Hematopoietic multipotent progenitor cell (in vitro differentiated cells): ENCODE results near the gene SLC39A11. TPM values are rescaled to one million over a fixed set of nuclear protein-coding genes. Genes with fewer than 3 reads are reported as not detected.
"Not testable (repeated sequence)": the region's sequence is repeated elsewhere in the genome, so short reads cannot be mapped to it uniquely, and the experiment has no call there.

ENCODE experiments used
- DNase-seq, 3 donors: peaks; one replicate each; pipeline ENCODE4 v3.0.0-alpha.2; 2011 to 2015; ENCODE audit warnings: low read depth in 2 of 3, low spot score in 2 of 3
- total RNA-seq: library from RNA; depleted of rRNA; stranded (reverse); fragments of >200 nt; gene quantifications from one replicate; pipeline ENCODE4 v1.2.3, GENCODE V29; 2012

The SLC39A11 gene
- total RNA-seq, 1 donor: 26.4 TPM

DNA sequence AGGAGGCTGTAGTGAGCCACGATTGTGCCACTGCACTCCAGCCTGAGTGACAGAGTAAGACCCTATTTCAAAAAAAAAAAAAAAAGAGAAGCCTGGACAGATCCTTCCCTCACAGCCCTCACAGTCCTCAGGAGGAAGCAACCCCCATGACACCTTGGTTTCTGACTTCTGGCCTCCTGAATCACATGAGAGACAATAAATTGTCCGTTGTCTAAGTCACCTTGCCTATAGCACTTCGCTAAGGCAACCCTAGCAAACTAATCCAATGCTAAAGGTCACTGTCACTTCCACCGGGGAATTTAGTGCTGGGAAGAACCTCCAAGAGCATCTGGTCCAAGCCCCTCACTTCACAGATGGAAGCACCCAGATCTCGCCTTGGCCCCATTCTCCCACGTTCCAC, 18.9 kb upstream of the SLC39A11 start:
- no peak for DNase-seq

DNA sequence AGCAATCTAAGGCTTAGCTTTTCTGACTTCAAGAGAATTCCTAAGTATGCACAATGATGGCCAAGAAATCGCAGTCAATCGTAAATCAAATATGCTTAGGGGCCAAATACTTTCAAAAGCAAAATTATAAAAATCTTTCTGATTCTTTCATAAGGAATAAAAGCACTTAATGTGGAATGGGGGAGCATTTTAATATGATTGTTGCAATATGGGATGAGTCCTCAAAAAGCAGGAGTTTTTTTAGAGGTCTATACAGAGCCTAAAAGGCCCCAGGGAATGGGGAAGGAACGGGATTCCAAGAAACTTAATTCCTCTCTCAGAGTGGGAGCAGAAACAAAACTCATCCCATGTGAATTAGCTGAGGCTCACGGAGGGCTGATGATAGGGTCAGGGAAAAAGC, 14.7 kb upstream of the SLC39A11 start:
- no peak for DNase-seq

DNA sequence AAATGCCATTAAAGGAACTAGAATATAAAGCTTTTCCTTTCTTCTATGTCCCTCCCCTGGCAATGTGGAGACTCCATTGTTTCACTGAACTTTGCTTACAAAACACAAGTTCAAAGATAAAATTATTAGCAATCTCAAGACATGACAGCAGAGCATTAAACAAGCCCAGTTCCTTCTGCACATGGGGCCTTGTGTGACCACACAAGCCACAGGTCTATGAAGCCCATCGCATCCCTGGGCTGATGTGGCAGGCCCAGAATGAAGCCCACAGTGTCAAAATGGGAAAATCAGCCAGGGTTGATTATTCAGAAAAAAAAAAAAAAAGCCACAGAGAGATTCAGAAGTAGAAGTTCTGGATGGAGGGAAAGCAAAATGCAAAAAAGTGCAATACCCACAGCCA, 12.9 kb upstream of the SLC39A11 start:
- no peak for DNase-seq

DNA sequence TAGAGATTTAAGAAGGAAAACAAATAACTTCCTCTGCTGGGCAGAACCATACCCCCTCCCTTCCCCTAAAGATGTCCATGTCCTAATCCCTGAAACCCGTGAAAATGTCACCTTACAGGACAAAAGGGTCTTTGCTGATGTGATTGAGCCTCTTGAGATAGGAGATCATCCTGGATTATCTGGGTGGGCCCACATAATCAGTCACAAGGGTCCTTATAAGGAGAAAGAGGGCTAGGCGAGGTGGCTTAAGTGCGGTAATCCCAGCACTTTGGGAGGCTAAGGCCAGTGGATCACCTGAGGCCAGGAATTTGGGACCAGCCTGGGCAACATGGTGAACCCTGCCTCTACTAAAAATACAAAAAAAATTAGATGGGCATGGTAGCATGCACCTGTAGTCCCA, 12.0 kb upstream of the SLC39A11 start:
- DNase-seq: no peak

DNA sequence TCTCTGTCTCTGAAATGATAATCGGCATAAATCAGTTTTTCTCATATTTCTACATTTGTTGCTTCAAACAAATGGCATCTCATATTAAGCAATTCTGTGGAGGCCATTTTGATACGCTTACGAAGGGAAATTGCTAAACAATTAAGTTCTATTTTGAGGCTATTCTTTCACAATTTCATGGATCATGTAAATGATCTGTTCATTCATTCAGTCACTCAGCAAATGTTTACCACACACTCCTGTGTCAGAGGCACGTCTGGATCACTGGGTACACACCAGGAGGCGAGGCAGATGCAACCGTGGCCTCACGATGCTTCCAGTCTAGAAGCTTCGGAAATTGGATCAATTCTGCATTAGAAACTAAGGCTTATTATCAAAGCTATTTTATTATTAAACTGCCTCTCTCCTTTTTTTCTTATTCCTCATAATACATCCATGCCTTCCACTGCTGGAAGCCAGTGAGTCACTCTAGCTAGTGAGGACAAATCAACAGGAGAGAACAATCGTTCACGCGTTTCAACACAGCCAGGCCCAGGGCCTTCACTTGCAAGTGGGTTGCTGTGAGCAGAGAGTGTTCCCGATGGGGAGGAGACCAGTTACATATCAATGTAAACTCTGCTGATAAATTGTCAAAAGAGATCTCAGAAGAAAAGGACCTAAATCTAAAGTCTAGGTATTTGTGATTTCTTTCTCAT, 11.3 kb upstream of the SLC39A11 start:
- no peak for DNase-seq

DNA sequence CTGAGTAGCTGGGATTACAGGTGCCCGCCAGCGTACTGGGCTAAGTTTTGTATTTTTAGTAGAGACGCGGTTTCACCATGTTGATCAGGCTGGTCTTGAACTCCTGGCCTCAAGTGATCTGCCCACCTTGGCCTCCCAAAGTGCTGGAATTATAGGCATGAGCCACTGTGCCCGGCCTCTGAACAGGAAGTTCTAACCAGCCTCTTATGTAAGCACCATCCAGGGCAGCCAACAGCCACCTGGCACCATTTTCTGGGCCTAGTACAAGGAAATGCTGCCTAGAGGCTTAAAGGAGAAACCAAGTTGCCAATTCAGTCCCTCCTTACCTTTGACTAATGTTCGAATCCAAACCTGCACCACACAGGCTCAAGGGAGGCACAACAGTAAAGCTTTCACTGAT, 8.5 kb upstream of the SLC39A11 start:
- DNase-seq: no peak

DNA sequence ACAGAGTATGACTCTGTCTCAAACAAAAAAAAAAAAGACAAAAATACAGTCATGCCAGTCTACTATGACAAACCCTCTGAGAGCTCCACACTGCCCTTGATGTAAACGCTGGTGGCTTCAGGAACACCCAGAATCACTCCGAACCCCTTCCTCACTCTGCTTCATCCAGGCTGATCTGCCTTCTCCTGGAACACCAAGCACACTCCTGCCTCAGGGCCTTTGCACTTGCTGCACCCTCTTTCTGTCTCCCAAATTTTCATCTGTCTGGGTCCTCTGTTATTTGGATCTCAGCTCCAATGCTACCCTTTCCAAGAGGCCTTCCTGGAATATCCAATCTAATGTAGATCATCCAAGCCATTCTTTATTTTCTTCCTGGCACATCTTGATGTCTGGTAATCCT, 7.9 kb upstream of the SLC39A11 start:
- no peak for DNase-seq

DNA sequence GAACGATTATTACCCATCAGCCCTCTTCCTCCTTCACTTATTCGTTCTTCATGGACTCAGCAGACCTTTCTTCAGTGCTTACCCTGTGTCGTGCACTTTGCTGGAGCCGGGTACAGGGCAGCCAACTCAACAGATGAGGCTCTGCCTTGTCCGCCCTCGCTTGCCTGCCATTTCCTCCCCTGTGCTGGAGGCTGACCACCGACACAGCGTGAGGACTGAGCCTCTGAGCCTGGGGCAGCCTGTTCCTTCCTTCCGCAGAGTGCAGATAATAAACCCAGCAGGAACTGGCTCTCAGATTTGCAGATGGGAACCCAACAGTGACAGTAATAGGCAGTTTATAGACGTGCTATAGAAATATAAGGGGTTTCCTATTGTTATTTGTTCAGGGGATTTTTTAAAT, 7.0 kb upstream of the SLC39A11 start:
- DNase-seq: peak in 1 of 3 donors; percentile 5

DNA sequence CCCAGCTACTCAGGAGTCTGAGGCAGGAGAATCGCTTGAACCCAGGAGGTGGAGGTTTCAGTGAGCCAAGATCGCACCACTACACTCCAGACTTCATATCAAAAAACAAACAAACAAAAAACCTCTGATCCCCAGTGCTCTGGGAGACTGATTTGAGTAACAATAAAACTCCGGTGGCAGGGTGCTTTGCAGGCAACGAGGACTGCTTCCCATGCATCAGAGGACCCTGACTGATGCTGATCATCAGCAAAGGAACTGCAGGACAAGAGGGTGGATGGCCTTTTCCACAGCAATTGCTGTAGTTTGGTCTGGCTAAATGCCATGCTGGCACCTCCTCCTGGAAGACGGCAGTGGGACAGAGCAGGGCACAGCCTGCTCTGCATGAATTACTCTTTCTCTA, 6.4 kb upstream of the SLC39A11 start:
- DNase-seq: no peak

DNA sequence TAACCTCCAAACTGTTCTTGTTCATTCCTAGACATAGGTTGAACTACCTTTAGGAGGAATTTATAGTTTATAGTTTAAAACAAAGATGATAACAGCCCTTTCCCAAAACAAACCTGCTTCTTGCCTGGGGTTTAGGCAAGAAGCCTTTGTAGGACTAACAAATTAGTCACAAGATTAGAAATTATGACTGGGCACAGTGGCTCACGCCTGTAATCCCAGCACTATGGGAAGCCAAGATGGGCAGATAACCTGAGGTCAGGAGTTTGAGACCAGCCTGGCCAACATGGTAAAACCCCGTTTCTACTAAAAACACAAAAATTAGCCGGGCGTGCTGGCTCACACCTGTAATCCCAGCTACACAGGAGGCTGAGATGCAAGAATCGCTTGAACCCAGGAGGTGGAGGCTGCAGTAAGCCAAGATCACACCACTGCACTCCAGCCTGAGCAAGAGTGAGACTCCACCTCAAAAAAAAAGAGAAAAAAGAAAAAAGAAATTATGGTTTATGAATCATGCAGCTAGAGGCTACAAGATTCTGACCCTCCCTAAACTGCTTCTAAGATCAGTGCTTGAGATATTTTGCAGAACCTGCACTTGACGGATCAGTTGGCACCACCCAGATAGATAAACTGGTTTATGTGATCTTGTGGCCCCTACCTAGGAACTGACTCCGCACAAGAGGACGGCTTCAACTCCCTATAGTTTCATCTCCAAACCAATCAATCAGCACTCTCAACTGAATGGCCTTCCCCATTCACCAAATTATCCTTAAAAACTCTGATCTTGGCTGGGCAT, 5.7 kb upstream of the SLC39A11 start:
- not testable (repeated sequence) for DNase-seq

DNA sequence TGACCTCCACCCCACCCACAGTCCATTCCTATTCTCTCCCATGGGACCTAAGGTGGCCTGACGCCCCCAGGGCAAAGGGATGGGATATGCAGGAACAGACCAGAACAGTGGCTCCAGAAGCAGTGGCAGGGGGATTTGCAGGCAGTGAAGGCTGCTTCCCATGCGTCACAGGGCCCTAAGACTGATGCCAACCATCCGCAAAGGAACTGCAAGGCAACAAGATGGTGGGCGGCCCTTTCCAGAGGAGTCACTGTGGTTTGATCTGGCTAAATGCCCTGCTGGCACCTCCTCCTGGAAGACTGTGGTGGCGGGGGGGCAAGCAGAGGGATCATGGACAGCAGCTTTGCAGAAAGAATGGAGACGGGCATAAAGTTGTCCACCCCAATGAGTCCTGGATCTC, 4.4 kb upstream of the SLC39A11 start:
- DNase-seq: no peak

DNA sequence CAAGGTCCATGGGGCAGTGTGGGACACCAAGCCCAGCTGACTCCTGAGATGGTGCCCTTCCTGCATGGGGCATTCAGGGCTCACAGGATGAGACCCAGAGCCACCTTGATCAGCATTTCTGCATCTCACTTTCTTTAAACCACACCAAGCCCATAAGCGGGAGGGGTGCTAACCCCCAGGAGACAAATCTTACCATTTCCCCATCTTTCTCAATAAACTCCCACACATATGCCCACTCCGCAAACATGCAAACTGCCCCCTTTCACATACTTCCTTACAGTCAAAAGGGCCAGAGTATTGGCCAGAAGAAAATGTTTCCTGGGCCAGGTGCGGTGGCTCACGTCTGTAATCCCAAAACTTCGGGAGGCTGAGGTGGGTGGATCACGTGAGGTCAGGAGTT, 3.7 kb upstream of the SLC39A11 start:
- DNase-seq: no peak

DNA sequence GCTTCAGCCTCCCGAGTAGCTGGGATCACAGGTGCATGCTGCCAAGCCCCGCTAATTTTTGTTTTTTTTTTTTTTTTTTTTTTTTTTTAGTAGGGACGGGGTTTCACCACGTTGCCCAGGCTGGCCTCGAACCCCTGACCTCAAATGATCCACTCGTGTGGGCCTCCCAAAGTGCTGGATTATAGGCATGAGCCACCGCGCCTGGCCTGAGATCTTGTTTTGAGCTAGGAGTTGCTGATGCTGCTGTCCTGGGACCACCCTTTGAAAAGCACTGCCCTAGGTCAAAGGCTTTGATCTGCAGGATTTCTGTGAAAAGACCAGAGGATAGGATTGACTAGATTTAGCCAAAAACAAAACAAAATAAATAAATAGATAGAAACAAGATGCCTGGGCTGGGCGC, 798 bp upstream of the SLC39A11 start:
- no peak for DNase-seq

DNA sequence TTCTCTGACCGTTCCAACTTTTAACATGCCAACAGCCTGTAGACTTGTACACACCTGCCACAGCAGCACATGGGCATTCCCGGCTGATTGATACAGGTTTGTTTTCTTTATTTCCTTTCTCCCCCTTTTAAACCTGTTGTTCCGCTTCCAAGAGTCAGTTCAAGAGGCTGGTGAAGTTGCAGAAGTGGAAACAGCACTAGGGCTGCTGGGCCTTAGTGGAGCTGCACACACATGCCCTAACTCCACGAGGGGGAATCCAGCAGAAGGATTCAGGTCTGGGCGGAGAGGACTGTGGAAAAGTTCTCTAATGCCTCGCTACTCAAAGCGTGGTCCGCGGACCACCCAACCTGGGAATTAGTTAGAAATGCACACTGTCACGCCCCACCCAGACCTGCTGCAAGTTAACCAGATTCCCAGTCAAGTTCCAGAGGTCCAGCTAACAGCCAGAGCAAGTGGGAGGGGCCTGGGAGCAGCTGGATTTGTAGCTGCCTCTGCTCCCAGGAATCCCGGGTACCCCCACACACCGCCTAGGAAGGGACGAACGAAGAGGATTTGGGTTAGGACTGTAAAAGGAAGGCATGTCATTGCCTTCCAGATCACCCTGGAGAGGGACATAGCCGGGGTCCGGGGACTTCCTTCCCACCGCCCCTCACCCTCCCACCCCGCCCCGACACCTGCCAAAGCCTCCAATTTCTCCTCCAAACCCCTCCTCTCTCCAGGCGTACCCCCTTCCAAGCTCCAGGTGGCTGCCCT, 542 bp downstream of the SLC39A11 start:
- DNase-seq: peak in 1 of 3 donors; percentile 36

DNA sequence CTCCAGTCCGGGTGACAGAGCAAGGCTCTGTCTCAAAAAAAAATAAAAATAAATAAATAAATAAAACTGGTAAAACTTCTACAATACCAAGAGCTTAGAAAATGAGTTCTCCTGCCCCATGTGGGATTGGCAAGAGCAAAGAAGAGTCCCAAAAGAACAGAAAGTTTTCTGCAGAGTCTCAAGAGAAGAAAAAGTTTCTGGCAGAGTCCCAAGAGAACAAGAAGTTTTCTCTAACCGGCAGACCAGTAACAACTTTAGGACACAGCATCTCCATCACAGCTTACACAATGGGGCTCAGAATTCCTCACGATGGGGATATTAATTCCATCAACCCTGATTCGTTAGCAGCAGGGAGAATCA, 1.1 kb downstream of the SLC39A11 start:
- no peak for DNase-seq

DNA sequence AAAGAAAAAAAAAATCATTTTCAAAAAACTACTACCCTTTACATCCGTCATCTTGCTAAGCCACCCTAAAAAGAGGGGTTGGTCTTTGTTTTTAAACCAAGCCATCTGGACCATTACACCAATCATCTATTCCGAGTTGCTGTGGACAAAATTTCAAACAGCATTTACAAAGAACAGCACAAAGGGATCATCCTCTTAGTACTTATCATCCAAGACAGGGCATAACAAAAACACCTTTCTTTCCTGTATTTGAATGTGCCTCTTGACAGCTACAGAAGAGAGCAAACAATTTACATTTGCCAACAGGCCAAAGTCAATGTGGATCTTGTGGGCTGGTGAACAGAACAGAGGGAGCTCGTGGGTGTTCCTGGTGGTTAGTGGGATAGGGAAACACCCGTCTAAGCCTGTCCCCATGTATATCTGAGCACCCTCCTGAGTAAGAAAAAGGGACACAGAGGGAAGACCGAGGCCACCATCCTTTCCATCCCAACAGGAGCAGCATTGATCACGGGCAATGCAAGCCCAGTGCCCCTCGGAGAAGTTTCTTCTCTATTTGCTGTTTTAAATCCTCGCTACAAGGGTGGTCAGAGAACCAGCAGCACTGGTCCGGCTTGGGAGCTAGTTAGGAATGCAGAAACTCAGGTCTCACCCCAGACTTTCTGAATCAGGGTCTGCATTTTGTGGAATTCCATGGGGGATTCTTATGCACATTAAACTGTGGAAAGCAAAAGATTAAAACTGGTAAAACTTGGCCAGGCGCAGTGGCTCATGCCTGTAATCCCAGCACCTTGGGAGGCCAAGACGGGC, 1.9 kb downstream of the SLC39A11 start:
- no peak for DNase-seq

DNA sequence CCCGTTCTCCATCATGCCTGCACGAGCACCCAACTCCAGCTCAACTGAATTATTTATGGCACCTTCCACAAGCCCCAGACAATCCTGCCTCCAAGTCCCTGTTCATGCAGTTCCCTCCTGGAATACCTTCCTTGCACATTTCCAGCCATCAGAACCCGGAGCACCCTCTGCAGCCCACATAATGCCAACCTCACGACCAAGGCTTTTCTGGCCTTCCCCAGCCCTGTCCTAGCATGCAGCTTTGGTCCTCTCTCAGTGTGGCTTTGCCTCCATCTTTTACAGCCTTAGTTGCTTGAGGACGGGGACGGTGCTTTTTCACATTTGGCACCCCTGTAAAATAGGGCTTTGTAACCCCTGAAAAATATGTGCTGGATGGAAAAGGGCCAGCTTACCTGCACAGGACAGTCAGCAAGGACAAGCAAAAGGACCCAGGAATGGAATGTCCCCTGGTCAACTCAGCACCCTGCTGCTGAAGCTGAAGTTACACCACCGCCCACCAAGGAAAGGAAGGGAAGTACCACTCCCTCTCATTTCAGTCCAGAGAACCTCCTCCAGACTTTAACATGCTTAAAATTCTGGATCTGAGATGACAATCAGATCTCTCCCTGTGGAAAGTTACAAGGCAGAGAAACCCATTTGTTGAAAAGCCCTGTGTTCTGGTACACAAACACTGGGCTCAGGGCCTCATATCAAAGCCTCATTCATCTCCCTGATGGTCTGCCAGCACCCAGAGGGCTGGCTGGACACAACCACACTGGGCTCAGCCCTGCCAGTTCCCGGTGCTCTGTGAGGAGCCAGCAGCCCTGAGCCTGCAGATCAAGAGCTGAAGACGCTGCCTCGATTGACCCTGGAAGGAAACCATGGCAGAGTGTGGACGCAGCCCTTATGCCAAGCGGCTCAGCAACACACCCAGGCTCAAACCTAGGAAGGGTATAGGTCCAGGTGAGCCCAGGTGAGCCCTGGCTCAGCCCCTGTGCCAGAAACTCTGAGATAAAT, 2.9 kb downstream of the SLC39A11 start:
- DNase-seq: no peak

DNA sequence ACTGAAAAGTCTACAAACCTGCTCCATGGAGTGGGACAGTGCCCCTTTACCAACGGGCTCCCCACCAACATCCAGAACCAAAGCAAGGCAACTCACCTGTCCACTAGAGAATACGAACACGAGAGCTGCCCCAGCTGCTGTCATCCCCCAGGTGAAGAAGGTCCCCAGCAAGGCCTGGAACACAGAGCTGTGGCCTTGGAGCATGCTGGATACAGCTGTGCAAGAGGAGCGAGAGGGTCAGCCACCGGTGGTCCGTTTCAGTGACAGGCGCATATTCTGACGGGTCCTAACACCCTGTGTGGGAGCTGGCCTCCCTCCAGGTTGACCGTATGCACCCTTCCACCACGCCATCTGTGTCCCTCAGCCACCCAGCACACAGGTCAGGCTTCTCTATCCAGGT, 3.9 kb downstream of the SLC39A11 start:
- no peak for DNase-seq

DNA sequence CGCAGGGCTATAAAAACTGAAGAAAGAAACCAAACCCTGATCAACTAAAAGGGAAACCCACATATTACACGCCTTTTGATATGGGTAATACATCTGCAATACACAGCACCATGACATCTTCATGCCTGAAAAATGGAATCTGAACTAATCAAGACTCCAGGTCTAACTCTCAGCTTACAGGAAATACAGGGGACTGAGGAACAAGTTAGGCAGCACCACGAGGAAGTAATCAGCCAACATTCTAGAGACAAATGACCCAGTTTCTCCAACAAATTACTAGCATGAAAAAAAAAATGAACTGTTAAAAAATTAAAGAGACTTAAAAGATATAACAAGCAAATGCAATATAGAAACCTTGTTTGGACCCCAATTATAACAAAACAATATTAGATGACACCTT, 9.1 kb downstream of the SLC39A11 start:
- DNase-seq: no peak

DNA sequence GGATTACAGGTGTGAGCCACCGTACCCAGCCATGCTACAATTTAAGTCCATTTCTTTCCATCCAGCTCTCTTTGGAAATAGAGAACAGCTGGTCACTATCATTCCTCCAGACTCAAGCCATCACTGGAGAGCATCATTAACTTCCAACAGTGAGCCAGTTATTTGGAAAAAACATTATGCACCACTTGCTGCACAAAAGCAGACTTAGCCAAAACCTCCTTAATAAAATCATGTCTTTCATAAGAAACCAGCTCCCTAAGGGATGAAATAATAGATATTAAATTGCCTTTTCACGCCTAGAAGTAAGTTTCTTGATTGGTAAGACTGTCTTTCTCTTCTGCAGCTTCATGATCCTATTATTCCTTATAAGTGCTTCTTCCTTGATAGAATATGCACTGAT, 17.9 kb downstream of the SLC39A11 start:
- DNase-seq: no peak
